Activated CD4-positive, CD25-positive, alpha-beta regulatory T cell (primary cell): Measurements from ENCODE around the gene TMEM63A.
"Not testable (repeated sequence)": the region's sequence is repeated elsewhere in the genome, so short reads cannot be mapped to it uniquely, and the experiment has no call there.

Experiments
- DNase-seq, 4 experiments: peaks; one replicate each; lab custom pipeline; 2025; lab: John Stamatoyannopoulos, UW

Gene TMEM63A

DNA sequence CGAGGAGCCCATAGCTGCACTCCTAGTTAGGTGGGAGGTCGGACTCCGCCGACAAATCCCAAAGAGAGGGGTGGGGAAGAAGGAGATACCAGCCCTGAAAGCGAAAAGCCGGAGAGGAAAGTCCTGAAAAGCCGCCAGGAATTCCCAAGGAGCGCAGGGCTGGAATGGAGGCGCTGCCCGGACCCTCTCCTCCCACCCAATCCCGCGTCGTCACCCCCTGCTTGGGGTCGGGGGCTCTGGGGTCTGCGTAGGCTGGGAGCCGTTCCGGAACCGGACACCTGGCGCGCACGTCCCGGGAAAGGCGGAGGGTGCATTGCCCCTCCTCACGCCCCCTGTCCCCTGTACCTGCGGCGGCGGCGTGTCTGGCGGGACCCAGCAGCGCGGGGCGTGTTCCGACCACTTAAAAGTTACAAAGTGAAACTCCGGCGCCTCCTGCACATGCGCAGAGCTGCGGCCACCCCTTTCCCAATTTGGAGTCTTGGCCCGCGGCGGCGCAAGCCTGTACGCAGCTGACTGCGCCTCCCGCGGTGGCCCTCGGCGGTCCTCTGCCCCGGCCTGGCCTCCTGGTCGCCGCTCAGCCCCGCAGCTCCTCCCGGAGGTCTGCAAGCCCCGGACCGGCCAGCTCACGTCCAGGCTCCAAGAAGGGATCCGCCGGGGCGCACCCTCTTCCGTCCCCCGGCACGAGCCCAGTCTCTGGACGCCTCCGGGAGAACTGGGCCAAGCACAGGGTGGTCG is at the start of gene TMEM63A:
Gene TMEM63A (minus strand): TSS at position 422 of the 735 bp plus-strand sequence. CDS start 4,800 bp downstream, outside the sequence.
- DNase-seq: peak; percentile 58 to 81 (median 78)

DNA sequence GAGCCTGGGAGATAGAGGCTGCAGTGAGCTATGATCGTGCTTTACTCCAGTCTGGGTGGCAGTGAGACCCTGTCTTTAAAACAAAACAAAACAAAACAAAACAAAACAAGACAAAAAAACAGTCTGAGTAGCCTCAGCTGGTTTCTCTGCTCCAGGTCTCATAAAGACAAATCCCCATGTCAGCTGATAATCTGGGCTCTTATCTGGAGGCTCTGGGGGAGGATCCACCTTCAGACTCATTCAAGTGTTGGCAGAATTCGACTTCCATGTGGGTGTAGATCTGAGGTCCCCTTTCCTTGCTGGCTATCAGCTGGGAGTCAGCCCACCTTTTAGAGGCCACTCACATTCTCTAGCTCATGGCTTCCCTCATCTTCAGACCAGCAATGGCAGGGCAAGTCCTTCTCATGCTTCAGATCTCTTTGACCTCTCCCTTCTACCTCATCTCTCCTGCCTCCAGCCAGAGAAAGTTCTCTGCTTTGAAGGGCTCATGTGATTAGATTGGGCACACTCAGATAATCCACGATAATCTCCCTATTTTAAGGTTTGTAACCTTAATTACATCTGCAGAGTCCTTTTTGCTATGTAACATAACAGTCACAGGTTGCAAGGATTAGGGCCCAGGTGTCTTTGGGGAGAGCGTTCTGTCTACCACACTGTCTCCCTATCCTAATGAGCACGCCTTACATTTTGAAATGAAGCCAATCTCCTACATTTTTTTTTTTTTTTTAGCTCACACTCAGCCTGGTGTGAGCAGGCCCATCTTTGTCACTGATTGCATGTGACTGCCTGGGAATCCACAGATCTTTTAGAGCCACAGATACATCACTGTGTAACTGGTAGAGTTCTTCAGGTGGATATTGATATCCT is 49.3 kb upstream of the TMEM63A start:
- no peak for DNase-seq

DNA sequence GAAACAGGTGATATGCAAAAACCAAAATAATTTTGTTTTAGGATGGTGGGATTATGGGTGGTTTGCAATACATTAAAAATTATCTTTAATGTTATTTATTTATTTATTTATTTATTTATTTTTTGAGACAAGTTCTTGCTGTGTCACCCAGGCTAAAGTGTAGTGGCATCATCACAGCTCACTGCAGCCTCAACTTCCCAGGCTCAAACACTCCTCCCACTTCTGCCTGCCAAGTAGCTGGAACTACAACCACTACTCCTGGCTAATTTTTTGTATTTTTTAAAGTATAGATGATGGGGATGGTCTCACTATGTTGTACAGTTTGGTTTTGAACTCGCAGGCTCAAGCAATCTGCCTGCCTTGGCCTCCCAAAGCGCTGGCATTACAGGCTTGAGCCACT is 48.4 kb upstream of the TMEM63A start:
- no peak for DNase-seq

DNA sequence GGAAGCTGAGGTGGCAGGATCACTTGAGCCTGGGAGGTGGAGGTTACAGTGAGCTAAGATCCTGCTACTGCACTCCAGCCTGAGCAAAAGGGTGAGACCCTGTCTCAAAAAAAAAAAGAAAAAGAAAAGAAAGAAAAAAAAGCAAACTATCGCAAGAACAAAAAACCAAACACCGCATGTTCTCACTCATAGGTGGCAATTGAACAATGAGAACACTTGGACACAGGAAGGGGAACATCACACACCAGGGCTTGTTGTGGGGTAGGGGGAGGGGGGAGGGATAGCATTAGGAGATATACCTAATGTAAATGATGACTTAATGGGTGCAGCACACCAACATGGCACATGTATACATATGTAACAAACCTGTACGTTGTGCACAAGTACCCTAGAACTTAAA is 47.3 kb upstream of the TMEM63A start:
- not testable (repeated sequence) for DNase-seq

DNA sequence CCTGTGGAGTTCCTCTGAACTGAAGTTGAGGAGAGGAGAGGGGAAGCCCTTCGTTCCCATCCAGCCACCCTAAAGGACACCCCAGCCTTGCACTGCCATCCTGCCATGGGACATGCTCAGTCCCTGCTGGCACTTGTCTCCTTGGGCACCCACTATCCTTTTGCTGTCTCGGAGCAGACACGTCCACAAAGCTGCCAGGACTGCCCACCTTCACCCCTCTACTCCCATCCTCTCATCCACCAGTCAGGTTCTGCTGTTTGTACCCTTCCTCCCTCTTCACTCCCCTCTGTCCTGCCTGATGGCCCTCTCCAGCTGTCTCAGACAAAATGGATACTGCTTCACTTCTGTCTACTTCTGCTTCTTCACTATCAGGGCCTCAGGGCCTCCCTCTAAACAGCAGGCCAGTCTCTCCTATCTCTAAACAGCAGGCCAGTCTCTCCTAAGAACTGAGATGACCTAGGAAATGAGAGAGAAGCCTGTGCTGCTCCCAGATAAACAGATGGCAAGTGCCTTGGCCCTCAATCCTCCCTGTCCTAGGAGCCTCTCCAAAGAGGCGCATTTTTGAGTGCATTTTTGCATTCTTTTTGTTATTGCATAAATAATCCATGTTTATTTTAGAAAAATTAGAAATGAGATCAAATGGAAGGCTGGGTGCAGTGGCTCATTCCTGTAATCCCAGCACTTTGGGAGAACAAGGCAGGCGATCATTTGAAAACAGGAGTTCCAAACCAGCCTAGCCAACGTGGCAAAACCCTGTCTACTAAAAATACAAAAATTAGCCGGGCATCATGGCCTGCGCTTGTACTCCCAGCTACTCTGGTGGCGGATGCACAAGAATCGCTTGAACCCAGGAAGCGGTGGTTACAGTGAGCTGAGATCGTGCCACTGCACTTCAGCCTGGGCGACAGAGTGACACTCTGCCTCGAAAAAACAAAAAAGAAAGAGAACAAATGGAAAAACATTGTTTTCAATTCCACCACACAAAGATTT is 46.3 kb upstream of the TMEM63A start:
- DNase-seq: no peak

DNA sequence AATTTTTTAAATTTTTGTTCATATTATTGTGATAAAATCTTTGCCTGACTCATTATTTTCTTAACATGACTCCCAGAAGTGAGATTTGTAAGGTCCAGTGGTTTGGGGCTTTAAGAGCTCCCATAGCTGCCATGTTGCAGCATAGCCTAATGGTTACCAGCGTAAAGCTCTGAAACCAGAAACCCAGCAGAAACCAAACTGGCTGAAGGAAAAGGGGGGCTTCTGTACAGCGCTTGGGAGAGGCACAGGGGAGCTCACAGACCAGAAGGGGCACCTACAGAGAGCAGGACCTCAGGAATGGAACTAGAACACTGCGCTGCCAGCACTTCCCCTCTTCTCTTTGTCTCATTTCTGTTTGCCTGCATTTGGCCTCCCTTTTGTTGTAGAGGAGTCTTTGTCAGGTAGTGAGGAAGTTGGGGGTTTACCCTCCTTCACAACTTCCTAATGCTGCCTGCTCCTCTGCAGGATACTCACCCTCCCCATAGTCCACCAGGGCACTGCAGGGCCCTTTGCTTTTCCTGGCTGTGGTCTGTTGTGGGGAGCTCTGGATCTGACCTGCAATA is 44.5 kb upstream of the TMEM63A start:
- DNase-seq: no peak

DNA sequence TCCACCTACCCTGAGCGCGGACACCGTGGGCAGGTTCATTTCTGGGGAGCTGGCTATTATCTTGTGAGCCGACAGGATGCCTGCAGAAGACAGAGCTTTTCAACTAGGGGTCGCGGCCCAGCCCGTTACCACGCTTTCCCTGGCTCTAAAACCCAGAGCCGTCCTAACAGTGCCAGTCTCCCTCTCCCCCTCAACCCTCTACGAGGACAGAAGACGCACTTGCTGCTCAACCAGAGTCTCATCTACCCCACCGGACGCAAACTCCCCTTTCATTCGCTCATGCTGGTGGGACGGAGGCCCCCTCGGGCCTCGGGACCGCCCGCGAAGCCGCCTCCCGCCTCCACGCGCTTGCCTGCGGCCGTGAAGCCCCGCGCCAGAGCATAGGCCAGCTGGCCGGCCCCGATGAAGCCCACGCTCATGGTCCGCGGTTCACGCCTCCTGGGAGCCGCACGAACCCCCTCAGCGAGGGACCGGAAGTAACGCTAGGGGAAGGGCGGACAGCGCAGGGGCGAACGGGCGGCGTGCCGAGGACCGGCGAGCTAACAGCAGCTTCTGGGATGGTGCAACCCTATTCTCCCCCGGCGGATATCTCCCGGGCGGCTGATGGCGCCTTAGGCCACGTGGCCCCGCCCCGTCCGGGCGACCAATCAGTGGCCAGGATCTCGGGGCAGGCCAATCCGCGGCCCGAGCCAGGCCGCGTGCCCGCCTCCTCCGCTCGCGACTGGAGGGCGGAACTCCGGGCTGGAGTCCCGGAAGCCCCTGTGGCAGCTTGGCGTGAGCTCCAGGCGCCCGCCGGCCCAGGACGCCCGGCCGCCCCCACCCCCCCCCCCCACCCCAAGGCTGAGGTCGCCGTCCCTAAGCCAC is 41.7 kb upstream of the TMEM63A start, which contains the start of gene PYCR2:
Gene PYCR2 (minus strand): TSS at position 559 of the 864 bp plus-strand sequence. CDS start 140 bp downstream, at position 419.
- peak; percentile 82 to 93 (median 91) for DNase-seq

DNA sequence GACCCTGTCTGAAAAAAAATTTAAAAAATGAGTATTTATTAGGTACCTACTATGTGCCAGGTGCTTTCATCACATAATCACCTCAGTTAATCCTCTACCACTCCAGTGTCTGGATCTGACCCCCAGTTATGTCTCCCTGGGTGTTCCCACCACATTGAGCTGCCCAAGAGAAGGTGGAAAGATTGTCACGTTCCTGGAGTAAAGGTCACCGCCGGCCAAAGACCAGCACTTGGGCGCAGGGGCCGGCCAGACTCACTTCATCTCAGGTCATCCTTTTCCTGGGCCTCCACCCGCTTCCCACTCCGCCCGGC is 41.2 kb upstream of the TMEM63A start:
- DNase-seq: no peak

DNA sequence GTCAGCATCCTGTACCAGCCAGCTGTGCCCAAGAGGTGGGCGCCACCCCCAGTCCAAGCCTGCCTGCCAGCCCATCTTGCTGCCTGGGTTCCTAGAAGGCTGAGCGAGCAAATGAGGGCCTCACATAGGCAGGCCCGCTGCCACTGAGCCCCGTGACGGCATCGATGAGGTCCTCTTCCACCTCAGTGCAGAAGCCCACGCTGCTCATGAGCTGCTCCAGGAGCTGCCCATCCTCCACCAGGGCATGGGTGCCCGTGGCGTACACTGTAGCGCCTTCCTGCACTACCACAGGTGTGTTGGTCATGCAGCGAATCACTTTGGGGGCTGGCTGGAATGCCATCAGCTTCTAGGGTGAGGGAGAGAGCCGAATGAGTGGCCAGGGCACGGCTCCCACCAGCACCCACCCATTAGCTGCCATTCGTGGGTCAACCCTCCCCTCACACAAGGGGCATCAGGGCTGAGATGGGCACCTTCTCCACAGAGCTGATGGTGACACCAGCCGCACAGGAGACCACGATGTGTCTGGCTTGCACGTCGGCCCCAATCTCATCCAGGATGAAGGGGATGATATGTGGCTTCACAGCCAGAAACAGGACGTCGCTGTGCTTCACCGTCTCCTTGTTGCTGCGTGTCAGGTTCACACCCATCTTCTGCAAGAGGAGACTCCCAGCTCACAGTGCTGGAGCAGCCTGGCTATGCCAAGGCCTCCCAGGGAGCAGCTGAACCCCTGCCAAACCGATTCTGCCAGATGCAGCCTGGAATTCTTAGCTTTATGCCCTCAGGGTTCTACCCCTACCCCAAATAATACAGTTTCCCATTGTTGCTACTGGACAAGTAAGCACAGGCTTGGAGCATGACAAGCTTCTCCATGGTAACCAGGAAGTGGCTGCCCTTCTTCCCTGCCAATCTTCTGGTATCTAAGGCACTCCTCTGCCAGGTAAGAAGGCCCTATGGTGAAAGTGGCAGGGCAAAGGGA is 39.8 kb upstream of the TMEM63A start:
- DNase-seq: no peak

DNA sequence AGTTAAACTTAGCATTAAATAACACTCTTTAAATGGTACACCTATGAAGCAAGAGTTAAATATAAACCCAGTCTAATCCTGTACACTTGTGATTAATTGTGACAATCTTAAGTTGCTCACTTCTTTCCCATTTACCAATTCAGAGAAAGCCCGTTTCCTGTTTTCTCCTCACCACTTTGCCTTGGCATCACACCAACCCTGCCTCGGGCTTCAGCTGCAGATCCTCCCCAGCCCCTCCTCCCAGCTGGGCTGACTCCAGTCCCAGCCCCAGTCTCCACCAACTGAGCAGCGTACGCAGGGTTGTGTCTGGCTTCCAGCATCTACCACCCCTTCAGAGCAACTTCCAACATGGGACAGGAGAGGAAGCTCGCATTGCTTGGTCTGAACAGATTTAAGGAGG is 37.7 kb upstream of the TMEM63A start:
- DNase-seq: no peak

DNA sequence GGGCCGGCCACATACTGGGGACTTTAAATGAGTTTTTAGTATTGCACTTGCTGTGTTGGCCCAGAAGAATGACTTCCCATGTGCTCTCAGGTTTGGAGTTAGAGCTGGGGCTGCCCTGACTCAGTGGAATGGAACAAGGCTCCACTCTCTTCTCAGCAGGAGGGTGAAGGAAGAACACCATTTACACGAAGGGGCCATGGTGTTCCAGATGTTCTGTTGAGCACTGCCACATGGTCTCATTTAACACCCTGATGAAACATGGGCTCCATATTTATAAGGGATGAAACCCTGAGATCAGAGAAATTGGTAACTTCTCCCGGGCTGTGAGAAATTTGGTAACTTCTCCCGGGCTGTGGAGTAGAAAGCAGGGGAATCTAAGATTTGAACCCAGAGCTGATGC is 36.1 kb upstream of the TMEM63A start:
- DNase-seq: no peak

DNA sequence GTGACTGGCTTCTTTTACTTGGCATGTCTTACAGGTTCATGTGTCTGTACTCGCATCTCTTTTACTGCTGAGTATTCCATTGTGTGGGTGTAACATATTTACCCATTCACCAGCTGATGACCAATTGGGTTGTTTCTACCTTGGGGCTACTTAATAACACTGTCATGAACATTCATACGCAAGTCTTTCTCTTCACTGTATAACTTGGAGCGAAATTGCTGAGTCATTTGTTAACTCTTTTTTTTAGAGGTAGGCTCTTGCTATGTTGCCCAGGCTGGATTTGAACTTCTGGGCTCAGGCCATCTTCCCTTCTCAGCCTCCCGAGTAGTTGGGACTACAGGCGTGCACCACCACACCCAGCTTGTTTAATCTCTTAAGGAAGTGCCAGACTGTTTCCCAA is 35.4 kb upstream of the TMEM63A start:
- DNase-seq: no peak

DNA sequence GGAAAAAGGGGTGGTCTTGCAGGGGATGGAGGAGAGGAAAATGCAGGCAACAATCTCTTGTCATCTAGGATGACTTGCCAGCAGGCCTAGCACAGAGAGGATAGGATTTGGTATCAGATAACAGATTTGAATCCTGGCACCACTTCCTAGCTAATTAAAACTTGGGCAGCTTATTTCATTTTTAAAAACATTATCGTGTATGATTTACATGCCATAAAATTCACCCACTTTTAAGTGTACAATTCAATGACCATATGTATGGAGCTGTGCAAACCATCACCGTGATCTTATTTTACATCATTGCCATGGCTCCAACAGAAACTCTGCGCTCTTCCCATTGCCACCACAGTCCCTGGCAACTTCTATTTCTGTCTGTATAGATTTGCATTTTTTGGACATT is 34.9 kb upstream of the TMEM63A start:
- no peak for DNase-seq

DNA sequence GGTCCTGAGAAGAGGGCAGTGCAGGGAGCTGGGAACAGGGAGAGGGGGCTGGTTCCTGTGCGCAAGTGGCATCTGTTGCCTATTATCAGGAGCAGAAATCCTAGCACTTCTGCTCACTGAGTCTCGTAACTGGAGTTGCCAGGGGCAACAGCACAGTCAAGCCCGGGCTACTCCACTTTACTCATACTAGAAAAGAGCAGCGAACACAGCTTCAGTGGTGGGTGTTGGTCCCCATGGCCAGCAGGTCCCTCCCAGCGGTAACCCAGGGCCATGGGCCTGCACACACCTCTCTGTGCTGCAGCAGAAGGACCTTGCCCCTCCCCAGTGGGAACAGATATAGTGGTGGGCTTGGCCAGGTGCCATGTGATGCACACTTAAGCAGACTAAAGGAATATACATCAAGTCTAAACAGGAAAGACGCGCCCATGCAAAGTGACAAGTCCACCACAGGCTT is 33.4 kb upstream of the TMEM63A start:
- DNase-seq: no peak

DNA sequence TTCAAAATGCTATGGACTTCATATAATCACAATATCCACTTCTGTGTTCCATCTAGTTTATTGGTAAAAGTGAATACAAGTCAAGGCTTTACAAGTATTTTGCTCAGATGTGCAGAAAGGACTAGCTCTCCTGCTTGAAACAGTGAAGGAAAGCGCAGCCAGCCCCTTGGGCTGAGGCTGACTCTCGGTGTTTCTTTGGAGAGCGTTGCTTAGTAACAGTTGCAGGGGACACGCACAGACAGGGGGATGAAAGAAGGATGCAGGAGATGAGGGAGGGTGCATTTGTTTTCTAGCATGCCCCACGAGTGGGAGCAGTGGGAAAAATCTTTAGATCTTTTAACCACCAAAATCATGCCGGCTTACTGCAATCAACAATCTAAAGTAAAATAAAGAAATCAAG is 32.8 kb upstream of the TMEM63A start:
- DNase-seq: no peak

DNA sequence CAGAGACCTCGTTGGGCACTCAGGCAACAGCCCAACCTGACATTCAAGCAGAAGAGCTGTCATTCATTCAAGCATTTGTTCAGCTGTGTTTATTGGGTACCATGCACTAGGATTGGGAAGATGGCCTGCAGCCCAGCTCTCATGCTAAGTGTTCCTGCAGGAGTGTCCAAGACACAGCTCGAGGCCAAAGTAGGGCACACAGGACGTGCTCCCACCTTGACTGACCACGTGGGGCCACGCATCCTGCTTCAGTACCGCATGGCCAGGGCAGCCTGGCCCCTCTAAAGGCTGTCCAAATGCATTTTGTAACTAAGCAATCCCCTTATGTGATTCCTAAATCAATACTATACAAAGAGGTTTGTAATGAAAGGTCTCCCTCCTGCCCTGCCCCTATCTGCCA is 32.2 kb upstream of the TMEM63A start:
- no peak for DNase-seq

DNA sequence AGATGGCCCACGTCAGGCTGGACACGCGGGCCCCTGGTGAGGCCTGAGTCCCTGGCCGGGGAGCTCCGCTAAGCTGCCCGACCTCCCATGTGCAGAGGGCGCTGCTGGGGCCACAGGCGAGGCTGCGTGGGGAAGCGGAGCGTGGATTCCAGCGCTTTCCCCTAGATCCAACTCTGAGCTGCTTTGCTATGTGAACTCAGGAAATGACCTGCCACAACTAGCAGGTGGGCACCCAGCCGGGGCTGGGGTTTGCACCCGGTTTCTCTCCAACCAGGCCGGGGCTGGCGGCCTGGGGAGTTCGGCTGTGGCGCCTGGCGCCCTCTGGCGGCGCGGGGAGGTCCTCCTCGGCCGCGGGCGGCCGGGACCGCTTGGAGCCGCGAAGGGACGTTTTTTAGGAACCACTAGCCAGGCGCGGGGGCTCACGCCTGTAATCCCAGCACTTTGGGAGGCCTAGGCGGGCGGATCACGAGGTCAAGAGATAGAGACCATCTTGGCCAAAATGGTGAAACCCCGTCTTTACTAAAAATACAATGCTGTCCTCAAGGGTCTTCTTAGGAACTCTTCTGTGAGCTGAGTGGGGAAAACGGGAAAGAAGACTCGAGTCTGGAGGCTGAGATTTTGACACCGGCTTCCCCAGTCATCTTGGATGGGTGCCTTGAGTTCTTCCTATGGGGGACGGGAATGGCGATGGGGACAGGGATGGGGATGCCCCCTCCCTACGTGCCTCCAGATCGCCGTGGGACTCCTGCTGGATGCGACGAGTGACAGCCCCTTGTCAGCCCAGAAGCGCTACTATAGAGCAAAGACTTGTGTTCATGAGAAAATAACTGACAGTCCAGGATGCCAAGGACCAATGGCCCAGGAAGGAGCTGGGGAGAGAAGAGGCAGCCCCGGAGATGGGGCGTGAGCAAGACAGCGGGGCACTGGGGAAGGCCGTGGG is 29.3 kb upstream of the TMEM63A start:
- DNase-seq: peak; percentile 49 to 64 (median 54)

DNA sequence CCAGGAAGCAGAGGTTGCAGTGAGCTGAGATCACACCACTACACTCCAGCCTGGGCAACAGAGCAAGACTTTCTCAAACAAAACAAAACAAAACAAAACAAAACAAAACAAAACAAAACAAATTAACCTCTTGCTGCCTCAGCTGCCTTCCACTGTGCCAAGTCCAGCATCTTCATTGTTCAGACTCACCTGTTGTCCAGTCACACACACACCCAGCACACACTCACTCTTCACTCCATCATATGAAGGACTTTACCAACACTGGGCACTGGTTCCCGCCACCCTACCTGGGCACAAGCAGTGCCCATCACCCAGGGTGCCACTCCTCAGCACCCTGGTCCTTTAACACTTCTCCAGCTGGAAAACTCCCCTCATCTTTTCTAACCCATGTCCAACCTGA is 27.3 kb upstream of the TMEM63A start:
- no peak for DNase-seq
